MV-4-11 (cell line): ENCODE measurements around the gene VIM.
"Not testable (repeated sequence)": the region's sequence is repeated elsewhere in the genome, so short reads cannot be mapped to it uniquely, and the experiment has no call there.

Source experiments
- DNase-seq: peaks from one replicate; lab custom pipeline; 2025; lab: John Stamatoyannopoulos, UW

Gene VIM

DNA sequence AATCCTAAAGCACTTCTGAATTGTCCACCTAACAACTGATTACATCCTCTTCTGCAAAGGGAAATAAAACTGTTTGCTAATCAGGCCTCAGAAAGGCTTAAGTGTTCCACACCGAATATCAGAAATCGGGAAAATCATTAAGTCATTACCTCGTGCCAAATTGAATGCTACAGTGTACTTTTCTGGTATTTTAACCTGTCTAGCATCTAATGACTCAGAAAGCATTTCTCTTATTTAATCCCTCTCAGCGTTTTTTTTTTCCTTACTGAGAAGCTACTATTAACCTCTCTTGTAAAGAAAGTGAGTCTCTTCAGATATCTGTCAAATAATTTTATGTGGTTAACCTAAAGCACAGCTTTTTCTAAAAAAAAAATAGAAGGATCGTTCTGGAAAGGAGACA lies 28.6 kb downstream of the VIM start:
- no peak for DNase-seq

DNA sequence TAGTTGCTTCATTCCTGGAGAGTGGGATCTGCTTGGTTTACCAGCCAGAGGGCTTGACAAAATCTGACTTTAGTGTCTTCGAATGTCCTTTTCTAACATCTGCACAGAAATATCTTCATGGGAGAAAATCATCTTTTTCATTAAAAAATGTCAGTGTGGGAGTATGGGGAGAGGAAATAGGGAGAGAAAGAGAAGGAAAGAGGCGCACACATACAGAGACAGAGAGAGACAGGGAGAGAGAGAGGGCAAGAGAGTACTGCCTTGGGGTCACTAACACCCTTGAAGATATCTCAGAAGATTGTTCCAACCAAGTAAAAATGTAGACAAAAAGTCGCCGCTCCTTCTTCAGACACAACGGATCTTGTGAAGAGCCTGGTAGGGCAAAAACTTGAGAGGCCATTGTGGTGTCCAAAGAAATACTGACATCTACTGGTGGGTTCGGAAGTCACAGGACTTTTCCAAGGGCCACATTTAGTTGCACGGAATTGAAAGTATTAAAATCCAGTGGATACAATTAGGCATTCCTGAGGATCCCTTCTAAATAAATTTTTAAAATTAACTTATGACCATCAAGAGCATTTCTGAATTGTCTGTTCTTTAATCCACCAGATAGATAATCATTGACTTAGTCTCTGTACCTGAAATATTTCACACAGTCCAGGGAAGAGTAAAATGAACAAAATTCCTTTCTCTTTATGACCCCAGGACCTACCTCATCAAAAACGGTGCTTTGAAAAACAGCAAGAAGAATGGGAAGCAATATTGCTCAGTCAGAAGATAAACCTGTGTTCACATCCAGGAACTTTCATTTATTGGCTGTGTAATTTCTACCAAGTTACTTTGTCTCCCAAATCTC lies 29.7 kb downstream of the VIM start:
- peak; percentile 65 for DNase-seq

DNA sequence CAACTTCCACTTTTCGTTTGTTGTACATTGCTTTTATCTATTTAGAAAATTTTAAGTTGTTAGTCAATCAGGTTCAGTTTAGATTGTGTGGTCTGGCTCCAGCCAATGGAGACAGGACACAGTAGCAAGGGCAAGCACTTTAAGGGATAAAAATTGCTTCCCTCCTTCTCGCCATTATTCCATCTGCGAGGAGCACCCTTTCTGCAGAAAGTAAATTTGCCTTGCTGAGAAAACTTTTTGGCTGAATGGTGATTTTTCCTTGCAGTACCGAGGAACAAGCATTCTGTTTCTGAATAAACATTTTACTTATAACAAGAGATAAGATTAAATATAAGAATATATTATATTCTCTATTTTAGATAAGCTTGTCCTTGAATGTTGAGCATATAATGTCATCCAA lies 34.5 kb downstream of the VIM start:
- no peak for DNase-seq

DNA sequence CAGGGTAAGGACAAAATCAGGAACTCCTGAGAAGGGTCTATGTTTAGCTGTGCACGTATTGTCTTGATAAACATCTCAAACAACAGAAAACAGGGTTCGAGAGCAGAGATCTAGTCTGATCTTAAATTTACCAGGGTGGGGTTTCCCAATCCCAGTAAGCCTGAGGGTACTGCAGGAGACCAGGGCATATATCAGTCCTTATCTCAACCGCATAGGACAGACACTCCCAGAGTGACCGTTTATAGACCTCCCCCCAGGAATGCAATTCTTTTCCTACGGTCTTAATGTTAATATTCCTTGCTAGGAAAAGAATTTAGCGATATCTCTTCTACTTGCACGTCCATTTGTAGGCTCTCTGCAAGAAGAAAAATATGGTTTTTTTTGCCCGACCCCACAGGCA lies 35.5 kb downstream of the VIM start:
- DNase-seq = no peak

DNA sequence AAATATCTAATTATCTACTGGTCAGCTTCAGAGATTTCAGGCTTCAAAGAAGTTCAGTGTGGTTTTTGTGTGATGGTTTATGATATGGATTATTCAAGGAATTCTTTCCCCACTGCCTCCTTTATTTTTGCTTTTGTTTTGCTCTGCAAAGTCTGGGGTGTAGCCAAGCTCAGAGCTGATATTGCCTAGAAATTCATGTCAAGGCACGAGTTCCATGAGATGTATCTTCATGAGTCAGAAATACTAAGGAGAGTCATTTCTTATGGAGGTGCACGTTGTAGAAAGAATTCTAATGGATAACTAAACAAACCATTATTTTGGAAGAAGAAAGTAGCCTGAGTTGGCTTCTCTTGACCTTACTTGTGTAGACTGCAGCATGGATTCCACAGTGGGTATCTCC lies 37.4 kb downstream of the VIM start:
- no peak for DNase-seq

DNA sequence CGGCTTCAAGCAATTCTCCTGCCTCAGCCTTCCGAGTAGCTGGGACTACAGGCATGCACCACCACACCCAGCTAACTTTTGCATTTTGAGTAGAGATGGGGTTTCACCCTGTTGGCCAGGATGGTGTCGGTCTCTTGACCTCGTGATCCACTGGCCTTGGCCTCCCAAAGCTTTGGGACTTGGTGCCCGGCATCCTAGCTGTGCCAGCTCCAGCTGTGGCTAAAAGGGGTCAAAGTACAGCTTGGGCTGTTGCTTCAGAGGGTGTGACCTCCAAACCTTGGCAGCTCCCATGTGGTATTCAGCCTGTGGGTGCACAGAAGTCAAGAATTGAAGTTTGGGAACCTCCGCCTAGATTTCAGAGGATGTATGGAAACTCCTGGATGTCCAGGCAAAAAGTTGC lies 38.5 kb downstream of the VIM start:
- not testable (repeated sequence) for DNase-seq

DNA sequence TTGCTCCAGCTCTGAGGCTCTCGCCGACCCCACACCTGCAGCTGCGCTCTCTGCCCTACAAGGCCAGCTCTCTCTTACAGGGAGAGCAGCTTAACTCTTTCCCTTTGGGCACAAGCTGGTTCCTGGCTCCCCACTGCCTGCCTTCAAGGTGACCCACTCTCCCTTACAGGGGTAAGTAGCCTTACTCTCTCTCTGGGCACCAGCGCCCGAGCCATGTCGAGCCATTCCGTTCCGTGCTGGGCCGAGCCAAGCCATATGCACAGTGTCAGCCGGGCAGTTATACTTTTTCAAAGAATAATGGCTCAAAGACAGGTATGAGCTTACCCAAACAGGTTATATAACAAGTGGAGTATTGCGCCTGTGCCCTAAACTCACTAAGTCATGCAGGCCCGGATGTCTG lies 44.6 kb downstream of the VIM start:
- DNase-seq = no peak

DNA sequence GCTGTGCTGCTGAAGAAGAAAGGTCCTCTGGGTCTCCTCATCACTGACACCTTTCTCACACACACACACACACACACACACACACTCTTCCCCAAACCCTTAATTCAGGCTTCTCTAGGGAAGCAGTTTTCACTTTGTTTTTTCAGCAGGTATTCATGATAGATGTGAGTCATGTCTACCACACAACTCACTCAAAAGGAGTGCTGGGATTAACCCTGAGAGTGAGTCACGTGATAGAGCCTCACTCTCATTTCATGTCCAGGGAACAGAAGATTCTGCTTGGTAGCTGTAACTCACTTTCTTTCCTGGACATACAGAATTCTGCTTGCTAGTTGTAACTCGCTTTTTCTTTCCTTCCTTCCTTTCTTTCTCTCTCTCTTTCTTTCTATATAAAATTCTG lies 45.4 kb downstream of the VIM start:
- DNase-seq = no peak

DNA sequence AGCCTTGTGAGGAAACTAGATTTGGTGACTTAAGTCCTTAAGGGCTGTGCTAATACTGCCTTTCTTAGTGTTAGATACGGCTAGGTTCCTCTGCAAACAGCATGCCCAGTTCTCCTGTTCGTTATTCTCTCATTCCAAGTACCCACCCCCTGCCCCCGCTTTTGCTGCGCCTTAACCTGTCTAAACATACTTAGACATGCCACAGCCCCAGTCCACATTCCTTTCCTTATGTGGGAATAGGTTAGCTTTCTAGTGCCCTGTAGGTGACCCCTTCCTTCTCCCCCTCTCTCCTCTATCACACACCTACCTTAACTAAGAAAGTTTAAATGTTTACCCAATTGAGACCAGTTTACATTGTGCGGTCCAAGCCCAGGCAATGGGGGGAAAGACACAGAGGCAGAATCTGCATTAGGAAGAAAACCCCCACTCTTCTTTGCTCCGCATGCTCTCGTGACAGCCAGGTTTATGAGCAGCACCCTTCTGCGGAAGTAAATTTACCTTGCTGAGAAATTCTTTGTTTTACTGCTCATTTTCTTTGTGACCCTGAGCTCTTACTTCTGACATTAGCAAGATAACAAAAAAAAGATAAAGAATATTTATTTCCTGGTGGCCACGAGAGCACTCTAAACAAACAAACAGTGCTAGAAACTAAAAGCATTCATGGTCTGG lies 48.8 kb downstream of the VIM start:
- no peak for DNase-seq

DNA sequence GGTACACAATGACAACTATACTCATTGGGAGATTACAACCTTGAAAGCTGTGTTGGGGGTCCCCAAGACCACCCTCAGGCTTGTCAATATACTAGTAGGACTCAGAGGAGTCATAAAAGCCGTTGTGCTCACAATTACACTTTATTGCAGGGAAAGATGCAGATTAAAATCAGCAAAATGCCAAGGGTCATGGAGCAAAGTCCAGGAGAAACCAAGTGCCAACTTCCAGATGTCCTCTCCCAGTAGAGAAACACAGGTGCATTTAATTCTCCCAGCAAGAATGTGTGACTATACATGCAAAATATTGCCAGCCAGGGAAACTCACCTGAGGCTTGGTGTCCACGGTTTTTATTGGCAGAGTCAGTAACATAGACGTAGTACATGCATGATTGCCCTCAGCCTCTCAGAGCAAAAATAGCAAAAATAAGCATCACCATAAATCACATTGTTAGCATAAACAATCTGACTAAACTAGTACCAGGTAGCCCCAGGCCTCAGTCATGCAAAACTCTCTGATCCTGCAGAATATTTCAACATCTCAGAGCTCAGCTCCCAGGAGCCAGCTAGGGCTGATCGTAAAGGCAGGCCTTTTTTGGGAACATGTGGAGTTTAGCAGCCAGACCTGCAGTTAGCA lies 50.7 kb downstream of the VIM start:
- no peak for DNase-seq

DNA sequence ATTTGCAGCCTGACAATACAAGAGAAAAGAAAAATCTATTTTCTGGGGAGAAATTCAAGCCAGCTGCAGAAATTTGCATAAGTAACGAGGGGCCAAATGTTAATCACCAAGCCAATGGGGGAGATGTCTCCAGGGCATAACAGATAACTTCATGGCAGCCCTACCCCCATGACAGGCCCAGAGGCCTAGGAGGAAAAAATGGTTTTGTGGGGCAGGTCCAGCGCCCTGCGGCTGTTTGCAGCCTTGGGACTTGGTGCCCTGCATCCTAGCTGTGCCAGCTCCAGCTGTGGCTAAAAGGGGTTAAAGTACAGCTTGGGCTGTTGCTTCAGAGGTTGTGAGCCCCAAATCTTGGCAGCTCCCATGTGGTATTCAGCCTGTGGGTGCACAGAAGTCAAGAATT lies 54.3 kb downstream of the VIM start:
- DNase-seq = no peak

DNA sequence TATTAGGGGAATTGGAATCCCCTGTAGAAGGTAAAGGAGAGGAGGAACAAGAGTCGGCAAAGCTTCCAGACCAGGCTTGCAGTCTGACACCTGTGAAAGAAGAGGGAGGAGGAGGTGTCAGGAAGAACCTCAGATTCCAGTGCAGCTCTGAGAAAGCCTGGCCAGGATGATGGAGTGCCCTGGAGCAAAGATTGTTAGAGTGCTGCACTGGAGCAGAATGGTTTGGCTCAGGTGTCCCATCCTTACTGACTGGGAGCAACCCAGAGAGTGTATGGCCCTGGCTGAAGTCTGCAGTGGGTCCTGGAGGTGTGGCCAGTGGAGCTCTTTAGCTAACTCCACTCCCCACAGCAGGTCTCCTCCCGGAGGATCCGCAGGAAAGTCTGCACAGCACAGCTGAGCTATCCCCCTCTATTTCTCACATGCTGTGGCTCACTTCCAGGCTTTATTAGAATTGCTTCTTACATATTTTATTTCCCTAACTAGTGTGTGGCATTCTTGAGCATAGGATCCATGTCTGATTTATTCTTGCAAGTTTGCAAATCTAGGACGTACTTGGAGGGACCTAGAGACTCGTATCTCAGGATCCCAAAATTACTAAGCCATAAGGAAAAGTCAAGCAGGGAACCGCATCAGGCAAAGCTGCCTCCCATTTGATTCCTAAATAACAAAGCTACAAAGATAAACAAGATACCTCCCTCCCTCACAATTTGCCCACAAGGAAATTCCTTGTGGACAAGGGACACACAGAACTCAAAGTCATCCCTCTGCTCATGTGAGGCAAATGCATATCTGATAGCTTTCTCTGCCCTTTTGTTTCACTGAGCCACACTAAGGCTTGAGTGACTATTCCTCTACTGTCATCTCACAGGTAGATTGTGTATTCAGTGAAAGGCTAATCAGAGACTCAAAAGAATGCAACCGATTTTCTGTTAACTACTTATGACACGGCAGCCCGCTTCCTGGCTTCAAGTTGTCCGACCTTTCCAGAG lies 58.8 kb downstream of the VIM start:
- no peak for DNase-seq
